GM19023 (cell line): ENCODE data around the gene CACNA2D4.
"Not testable (repeated sequence)": the region's sequence is repeated elsewhere in the genome, so short reads cannot be mapped to it uniquely, and the experiment has no call there.

ENCODE experiments used
- ATAC-seq: cut with Tn5 transposase; IDR thresholded peaks from one replicate; pipeline ENCODE4 v1.9.1; 2021; ENCODE audit warnings: mild to moderate bottlenecking, moderate library complexity; ENCODE audit not compliant: unreplicated experiment

The CACNA2D4 gene, protein sequence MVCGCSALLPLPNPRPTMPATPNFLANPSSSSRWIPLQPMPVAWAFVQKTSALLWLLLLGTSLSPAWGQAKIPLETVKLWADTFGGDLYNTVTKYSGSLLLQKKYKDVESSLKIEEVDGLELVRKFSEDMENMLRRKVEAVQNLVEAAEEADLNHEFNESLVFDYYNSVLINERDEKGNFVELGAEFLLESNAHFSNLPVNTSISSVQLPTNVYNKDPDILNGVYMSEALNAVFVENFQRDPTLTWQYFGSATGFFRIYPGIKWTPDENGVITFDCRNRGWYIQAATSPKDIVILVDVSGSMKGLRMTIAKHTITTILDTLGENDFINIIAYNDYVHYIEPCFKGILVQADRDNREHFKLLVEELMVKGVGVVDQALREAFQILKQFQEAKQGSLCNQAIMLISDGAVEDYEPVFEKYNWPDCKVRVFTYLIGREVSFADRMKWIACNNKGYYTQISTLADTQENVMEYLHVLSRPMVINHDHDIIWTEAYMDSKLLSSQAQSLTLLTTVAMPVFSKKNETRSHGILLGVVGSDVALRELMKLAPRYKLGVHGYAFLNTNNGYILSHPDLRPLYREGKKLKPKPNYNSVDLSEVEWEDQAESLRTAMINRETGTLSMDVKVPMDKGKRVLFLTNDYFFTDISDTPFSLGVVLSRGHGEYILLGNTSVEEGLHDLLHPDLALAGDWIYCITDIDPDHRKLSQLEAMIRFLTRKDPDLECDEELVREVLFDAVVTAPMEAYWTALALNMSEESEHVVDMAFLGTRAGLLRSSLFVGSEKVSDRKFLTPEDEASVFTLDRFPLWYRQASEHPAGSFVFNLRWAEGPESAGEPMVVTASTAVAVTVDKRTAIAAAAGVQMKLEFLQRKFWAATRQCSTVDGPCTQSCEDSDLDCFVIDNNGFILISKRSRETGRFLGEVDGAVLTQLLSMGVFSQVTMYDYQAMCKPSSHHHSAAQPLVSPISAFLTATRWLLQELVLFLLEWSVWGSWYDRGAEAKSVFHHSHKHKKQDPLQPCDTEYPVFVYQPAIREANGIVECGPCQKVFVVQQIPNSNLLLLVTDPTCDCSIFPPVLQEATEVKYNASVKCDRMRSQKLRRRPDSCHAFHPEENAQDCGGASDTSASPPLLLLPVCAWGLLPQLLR

DNA sequence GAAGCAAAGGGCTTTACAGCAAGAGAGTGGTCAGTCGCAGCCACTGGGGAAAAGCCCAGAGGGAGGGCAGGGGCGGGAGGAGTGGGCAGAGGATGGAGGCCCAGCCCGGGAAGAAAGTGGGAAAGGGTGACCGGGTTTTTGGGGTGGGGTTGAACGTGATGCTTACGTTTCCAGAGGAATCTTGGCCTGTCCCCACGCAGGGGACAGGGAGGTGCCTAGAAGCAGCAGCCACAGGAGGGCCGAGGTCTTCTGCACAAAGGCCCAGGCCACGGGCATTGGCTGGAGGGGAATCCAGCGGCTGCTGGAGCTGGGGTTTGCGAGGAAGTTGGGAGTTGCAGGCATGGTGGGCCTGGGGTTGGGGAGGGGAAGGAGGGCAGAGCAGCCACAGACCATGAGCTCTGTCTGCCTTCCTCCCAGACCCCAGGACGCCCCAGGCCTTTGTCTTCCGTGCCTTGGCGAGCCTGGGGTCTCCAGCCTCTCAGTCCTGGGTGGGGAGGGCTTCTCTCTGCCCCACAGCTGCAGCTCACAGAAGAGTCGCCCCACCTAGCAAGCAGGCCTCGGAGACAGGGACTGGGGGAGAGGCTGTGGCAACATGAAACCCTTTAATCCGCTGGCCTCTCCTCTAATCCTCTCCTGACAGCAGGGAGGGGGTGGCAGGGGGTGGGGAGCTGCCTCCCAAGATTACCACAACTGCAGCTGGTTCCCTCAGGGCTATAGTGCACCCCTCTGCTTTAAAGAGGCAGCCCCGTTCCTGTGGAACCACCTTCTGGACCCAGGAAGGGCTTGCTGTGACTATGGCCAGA is at the start of gene CACNA2D4:
CACNA2D4 (minus strand) TSS at position 572 of the 803 bp plus-strand sequence; CDS start at position 393, 179 bp downstream.
- ATAC-seq, result no peak

DNA sequence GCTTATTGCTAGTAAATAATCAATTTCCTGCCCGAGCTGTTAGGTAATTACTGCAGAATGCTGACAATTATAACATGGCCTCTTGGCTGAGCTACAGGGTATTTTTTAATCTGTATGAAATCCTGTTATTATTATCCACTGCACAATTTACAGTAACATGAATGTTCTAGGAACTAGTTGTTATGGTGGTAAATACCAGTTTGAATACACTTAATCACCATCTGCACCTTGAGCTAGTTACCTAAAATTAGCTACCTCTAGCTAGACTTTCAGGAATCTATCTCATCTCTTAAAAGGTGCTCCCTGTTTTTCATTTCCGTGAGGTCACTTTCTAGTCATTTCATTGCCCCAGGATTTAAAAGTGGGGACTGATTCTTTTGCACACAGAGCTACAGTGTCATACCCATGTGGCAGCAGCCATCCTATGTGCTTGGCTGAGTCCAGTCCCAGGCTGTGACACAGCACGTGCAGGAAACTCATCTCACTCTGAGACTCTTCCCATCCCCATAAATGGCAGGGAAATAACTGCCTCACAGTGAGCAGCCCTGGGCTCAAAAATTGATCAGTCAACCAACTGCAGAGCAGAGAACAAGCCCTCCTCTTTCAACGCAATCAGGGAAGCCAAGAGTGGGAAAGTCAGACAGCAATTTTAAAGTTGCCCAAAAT is 48.2 kb upstream of the CACNA2D4 start:
- no peak for ATAC-seq

DNA sequence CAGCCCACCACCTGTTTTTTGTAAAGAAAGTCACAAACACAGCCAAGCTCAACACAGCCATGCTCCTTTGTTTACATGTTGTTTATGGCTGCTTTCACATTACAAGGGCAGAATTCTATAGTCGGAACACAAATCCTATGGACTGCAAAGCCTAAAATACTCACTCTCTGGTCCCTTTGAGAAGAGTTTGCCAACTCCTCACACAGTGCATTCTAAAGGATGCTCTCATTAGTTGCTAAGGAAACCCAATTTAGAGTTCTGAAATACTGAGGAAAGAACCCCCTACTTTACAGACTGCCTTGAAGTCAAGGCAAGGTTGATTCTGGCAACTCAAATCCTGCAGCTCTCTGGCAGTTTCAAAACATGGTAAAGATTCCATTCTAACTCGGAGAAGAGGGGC is 47.5 kb upstream of the CACNA2D4 start:
- no peak for ATAC-seq

DNA sequence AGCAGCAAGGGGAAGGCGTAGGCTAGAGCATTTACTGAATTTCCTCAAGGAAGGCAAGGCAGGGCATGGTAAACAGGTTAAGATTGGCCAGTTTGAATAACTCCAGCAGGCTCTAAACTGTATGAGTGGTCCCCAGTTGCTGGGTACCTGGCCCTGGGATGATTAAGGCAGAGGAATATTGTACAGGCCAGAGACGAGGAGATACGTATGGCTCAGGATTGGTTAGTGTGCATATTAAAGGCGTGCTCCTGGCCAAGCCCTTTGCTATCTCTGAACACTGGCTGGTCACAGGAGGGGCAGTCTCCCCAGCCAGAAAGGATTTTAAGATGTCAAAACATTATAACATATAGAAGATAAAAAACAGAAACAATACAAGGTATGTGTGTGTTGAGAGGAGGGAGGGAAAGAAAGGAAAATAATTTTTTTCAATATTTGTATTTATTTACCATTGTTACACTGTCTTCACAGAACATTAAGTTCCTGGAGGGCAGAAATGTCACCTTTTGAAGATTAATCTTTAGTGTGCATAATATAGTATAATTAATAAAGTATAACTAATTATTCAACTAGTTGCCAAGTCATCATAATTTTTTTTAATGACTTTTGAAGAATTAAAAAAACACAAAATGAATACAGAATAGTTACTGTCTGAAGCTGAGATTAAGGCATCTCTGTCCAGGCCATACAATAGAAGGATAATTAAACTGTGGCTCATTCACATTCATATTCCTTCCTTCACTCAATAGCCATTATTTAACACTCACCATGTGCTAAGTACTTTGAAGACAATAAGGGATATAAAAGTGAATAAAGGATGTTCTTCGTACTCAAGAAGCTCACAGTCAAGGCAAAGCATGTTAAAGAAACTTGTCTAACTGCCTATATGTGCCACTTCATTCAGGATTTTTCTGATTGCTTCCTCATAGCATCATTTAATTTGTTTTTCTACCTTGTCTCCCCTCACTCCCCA is 43.9 kb upstream of the CACNA2D4 start:
- ATAC-seq, result no peak

DNA sequence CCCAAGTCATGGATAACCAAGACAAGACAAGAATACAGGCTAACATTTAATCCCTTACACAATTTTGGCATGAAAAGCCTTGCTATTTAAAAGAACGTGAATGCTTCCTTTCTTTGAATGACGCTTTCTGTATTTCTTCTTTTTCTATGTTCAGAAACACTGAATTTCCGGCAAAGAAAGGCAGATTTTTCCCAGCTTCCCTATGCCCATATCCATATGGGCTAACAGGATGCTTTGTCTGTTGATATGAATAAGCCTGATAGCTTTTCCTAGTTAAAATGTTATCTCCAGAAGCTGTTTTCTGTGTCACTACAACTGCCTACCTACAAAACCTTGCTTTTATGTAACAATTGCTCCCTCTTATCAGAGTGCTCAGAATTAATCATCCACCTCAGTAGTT is 38.3 kb upstream of the CACNA2D4 start:
- ATAC-seq, result no peak

GRCh38 chr12:1949771-1950470 is 31.5 kb upstream of the CACNA2D4 start:
- ATAC-seq, result no peak

GRCh38 chr12:1948883-1949282 is 30.4 kb upstream of the CACNA2D4 start:
- ATAC-seq, result no peak

GRCh38 chr12:1947081-1947480 is 28.6 kb upstream of the CACNA2D4 start:
- no peak for ATAC-seq

GRCh38 chr12:1946296-1946695 is 27.8 kb upstream of the CACNA2D4 start:
- no peak for ATAC-seq

DNA sequence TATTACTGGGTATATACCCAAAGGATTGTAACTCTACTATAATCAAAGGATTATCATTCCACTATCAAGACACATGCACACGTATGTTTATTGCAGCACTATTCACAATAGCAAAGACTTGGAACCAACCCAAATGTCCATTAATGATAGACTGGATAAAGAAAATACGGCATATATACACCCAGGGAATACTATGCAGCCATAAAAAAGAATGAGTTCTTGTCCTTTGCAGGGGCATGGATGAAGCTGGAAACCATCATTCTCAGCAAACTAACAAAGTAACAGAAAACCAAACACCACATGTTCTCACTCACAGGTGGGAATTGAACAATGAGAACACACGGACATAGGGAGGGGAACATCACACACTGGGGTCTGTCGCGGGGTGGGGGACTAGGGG is 27.1 kb upstream of the CACNA2D4 start:
- not testable (repeated sequence) for ATAC-seq

DNA sequence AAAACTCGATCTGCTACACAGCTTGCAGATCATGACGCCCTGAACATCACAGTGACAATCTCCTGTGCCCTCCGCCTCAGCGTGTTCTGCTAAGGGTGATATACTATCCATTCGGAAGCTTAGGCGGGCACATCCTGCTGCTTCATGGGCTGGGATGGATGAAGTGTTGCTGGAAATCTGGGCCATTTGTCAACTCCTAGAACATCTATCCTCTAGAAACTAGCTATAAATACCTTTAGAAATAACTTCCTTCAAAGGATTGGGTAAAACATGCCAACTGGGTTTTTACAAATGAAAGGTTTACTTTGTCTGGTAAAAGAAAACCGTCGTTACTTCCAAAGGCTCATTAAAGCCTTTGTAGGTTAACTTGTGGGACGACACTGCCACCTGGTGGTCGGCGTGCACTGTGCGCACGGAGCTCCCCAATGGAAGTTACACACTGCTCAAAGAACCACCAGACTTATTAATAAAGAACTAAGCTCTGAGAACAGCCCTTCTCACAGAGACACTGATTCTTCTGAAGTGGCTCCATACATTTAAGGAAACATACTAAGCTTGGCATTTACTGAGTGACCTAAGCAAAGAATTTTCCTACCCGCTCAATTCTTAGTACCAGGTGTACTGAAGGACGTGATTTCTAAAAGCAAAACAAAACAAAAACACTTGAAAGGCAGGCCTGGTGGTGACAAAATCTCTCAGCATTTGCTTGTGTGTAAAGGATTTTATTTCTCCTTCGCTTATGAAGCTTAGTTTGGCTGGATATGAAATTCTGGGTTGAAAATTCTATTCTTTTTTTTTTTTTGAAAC is 21.6 kb upstream of the CACNA2D4 start:
- ATAC-seq, result no peak

GRCh38 chr12:1939331-1939730 is 20.9 kb upstream of the CACNA2D4 start:
- ATAC-seq, result no peak

GRCh38 chr12:1937481-1938224 is 19.2 kb upstream of the CACNA2D4 start:
- ATAC-seq, result no peak

DNA sequence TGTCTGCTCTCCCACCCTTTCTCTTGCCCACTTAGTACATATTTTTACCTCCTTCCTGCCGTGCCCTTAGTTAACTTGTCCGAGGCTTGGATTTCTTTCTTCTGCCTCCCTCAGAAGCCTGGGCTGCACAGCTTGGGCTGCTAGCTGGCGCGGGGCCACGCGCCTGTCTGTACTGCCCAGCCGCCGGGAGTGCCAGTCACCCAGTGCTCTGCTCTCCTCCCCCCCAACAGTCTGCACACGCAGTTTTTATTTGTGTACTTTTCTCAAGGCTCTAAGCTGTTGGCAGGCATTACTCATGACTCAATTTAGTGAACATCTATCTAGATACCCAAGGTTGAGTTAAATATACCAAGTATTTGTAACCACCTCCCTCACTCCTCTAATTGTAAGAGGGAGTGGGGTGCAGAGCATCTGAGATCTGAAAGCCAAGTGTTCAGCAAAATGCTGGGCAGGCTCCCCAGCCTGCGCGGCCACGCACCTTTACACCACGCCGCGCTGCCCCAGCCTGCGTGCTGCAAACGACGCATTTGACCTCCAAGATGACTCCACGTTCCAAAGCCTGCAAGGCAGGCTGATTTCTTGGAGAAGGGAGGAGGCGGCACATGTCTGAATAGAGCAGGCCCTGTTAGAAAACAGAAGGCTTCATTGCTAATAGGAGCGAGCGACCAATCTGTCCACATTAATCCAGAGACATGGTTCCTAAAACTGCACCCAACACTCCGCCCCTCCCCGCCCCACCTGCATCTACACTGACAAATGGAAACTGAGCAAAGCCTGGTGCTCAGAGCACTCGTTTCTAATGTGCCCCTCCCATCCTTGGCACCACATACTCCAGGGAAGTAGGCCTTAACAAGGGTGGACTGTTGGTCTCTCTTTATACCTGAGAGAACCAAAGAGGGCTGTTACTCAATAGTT is 18.2 kb upstream of the CACNA2D4 start:
- no peak for ATAC-seq

DNA sequence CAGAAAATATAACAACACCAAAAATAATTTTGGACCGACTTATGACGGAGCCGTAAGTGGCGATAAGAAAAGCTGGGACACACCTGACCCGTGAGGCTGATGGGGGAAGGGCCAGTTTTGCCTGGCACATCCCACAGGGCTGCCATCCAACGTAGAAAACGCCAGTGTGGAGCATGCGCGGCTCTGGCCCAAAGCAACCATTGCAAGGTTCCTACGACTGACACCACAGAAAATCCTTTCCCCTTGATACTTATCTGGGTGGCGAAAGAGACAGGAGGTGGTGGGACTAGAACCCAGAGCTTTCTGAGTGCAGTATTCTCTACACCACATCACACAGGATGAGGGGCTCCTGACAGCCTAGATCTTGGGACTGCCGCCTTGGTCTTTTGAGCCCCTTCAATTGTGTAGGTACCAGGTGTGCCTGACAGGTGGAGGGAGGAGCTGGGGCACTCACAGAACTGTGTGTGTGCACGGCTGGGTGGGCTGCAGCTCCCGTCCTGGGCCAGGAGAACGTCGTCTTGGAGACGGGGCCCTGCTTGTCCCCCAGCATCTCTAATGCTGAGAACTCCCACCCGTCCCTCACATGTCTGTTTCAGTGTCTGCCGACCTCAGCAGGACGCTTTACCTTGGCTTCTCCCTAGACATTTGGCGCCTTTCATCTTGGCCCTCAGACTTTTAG is 17.4 kb upstream of the CACNA2D4 start:
- no peak for ATAC-seq
